ENCODE data around the gene MTFR1L.

MTFR1L gene

GRCh38 chr1:25877155-25877554 is 57.4 kb downstream of the MTFR1L start:
- Histone ChIP-seq H3K4me1 (peaks cover 20 to 44% (median 30%) of the 10 kb centered on the region in 10 experiments), H3K4me3 (no peak overlapping the region), H3K27me3 (peaks cover 0 to 26% (median 19%) of the 10 kb centered on the region in 11 experiments; a peak in 14 of 22 replicates), H3K9me3 (replicated peaks in 1 of 11) (no peaks in the 10 kb centered on the region), H3K9ac (no peak overlapping the region), H3K4me2 (no peak overlapping the region), H3K36me3 (no peaks in the 10 kb centered on the region), H3K27ac (no peak overlapping the region), H4K20me1 (peaks cover 0 to 3% (median 0%) of the 10 kb centered on the region in 11 experiments; a peak in 1 of 22 replicates)
- TF ChIP-seq Cebpa-rat (IDR thresholded peaks at IDR 0.05), result no peak

- no peaks in the 10 kb centered on the region for H4K20me1 ChIP-seq
- H3K36me3 ChIP-seq, result no peaks in the 10 kb centered on the region
- no peak overlapping the region for H3K9ac ChIP-seq
- no peak overlapping the region for H3K4me2 ChIP-seq
- H3K4me3 ChIP-seq, result no peak overlapping the region
- no peak for TF ChIP-seq Cebpa-rat (IDR thresholded peaks at IDR 0.05)
- peaks cover 11 to 29% (median 18%) of the 10 kb centered on the region in 10 experiments for H3K4me1 ChIP-seq
- peaks cover 0 to 26% (median 19%) of the 10 kb centered on the region in 11 experiments; a peak in 14 of 22 replicates for H3K27me3 ChIP-seq
- H3K27ac ChIP-seq, result no peak overlapping the region
- no peaks in the 10 kb centered on the region for H3K9me3 ChIP-seq (replicated peaks in 1 of 11)
These were observed 58.9 kb downstream of the MTFR1L start for GRCh38 chr1:25878690-25879089.

GRCh38 chr1:25879675-25880074 is 59.9 kb downstream of the MTFR1L start:
- Histone ChIP-seq H3K27ac (no peak overlapping the region), H3K9ac (no peak overlapping the region), H3K27me3 (peaks cover 0 to 21% (median 18%) of the 10 kb centered on the region in 11 experiments; a peak in 14 of 22 replicates), H3K36me3 (no peaks in the 10 kb centered on the region), H3K4me1 (peaks cover 3 to 20% (median 11%) of the 10 kb centered on the region in 10 experiments; a peak in 19 of 20 replicates), H3K9me3 (replicated peaks in 1 of 11) (no peaks in the 10 kb centered on the region), H3K4me3 (no peak overlapping the region), H4K20me1 (no peaks in the 10 kb centered on the region), H3K4me2 (no peak overlapping the region)
- no peak for TF ChIP-seq Cebpa-rat (IDR thresholded peaks at IDR 0.05)

- 0 out of 22 replicates have a peak, but pooled peaks cover 0 to 8% (median 0%) of the 10 kb centered on the region in 11 experiments for H3K36me3 ChIP-seq
- no peak overlapping the region for H3K9ac ChIP-seq
- H3K4me1 ChIP-seq, result peaks cover 0 to 12% (median 3%) of the 10 kb centered on the region in 10 experiments; a peak in 9 of 20 replicates
- H3K27ac ChIP-seq, result no peak overlapping the region
- no peak for TF ChIP-seq Cebpa-rat (IDR thresholded peaks at IDR 0.05)
- H3K4me3 ChIP-seq, result no peak overlapping the region
- no peaks in the 10 kb centered on the region for H3K9me3 ChIP-seq (replicated peaks in 1 of 11)
- peaks cover 0 to 12% (median 9%) of the 10 kb centered on the region in 11 experiments; a peak in 13 of 22 replicates for H3K27me3 ChIP-seq
- H3K4me2 ChIP-seq, result no peak overlapping the region
- no peaks in the 10 kb centered on the region for H4K20me1 ChIP-seq
These were observed 60.8 kb downstream of the MTFR1L start for GRCh38 chr1:25880518-25880917.

- Histone ChIP-seq H3K36me3 (0 out of 22 replicates have a peak, but pooled peaks cover 0 to 8% (median 0%) of the 10 kb centered on the region in 11 experiments), H4K20me1 (no peaks in the 10 kb centered on the region), H3K27ac (no peak overlapping the region), H3K4me1 (peaks cover 0 to 5% (median 0%) of the 10 kb centered on the region in 10 experiments; a peak in 3 of 20 replicates), H3K27me3 (peaks cover 0 to 5% (median 2%) of the 10 kb centered on the region in 11 experiments; a peak in 11 of 22 replicates), H3K9me3 (replicated peaks in 1 of 11) (no peaks in the 10 kb centered on the region), H3K4me2 (no peak overlapping the region), H3K9ac (no peak overlapping the region), H3K4me3 (no peak overlapping the region)
- TF ChIP-seq Cebpa-rat (IDR thresholded peaks at IDR 0.05), result no peak
These were observed 61.5 kb downstream of the MTFR1L start for GRCh38 chr1:25881266-25881665.
